Measurements from ENCODE around the gene RTRAF.

Gene RTRAF

DNA sequence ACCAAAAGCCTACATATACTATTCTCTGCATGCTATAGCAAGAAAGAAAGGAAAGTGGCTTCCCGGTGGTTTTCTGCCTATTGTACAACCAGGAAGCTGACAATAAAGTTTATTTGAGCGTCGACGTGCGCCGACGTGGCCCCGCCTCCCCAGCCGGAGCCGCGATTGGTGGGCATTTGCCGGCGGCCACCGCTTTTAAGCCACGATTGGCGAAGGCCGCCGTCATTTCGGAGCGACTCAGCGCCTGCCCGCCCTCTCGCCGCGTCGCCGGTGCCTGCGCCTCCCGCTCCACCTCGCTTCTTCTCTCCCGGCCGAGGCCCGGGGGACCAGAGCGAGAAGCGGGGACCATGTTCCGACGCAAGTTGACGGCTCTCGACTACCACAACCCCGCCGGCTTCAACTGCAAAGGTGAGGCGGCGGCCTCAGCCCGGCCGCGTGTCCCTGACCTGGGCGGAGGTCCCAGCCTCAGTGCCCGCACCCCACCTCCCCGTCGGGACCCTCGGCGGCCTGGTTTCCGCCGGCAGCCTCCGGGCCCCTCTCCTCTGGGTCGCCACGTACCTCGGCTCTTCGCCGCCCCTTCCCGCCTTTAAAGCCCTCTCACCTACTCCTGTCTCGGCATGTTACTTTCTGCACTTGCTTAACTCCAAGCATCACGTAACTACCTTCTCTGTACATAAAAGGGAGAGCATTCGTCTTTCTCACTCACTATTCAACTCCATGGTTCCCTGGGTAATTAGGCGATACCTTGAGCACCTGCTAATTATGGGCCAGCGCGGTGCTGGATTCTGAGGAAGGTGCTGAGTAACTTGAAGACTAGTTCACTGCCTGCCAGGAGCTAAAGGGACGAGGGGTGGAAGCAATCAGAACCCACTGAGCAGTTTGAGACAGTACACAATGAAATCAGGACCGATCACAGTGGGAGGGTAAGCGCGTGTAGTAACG, at the start of gene RTRAF:
TSS of gene RTRAF (plus strand) at position 254 of the 942 bp plus-strand sequence. CDS start at position 348, 94 bp downstream.
- DNase-seq, result no peak

DNA sequence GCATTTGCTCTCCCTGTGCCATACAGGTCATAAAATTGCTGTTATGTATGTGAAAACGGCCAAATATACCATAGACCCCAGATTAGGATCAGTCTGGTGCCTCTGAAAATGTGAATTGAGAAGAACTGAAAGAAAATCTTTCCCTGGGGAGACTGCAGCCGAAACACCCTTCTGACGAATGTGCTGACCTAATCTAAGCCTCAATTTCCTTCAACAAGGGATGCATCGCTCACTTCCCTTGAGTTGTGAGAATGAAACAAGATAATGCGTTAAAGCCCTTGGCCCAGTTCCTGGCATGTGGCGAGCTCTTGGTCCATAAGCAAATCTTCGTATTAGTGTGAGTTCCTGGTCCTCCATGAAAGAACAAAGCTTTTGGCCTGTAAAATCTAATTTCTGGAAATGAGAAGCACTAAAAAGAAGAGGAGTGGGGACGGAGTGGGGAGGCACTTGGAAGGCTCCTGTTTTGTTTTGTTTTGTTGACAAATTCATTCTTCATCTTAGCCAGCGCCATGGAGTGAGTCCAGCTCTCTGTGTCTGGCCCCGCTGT, 49.5 kb upstream of the RTRAF start:
- no peak for DNase-seq

DNA sequence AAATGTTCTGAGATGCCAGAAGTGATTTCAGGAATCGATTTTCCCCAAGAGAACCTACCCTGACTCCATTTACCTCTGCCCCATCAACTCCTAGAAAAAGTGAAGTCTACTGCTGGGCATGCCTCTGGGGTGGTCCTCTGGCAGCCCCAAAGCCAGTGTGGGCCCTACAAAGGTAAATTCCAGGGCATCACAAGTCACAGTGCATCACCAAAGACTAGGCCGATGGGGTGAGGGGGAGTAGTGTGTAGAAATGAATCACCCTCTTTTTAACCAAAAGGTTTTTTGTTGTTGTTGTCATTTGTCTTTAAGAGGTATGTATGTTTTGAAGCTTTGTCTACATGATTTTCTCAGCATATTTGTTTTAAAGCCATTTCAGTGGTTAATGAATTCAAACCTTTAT, 46.4 kb upstream of the RTRAF start:
- no peak for DNase-seq

DNA sequence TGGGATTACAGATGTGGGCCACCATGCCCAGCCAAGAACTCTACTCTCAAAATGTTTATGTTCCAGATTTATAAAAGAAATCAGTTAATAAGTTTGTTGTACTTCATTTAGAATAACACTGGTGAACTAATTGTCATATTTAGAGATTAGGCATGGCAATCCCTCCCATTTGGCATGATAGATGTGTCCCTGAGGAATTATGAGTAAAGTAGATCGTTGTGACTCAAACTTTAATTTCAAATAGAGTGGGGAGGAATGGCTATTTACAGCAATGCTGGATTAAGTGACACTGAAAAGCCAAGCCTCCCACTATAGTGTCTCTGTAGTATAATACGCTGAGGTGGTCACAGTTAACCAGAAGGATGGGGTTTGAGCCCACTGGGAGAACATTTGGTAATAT, 39.3 kb upstream of the RTRAF start:
- no peak for DNase-seq

GRCh38 chr14:51951656-51952055, 37.7 kb upstream of the RTRAF start:
- no peak for DNase-seq

- DNase-seq, result no peak
Observed at GRCh38 chr14:51954031-51954430, 35.3 kb upstream of the RTRAF start.

DNA sequence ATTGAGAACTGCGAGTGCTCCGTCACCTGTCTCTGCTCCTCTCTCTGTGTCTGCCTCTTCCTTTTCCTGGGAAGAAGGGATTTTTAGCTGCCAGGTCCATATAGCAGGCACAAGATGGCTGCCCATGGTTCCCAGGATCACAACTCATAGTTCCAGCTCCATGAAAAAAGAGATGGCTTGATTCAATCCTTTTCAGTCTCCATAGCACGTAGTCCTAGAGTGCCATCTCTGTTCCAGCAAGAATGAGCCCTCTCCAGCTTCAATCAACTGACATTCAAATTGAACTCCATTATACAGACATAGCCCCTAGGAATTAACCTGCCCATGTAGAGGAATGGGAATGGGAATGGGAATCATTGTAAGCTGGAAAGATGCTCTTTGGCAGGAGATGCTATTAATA, 34.7 kb upstream of the RTRAF start:
- DNase-seq, result no peak

DNA sequence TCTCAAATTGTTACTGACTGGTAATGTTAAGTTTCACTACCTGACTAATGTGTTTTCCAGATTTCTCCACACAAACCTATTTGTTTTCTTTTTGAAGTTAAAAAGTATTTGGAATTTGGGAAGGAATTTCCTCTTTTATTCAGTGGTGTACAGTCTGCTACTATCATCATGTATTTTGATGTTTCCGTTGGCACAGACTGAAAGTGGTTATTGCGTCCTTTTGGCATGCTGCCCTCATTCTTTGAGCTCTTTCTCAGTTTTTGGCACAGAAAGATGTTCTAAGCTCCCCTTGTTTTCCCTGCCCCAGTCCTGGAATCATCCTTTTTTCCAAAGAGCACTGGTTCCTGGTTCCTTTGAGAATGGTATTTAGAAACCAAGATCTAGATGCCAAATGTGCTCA, 31.4 kb upstream of the RTRAF start:
- DNase-seq, result no peak

DNA sequence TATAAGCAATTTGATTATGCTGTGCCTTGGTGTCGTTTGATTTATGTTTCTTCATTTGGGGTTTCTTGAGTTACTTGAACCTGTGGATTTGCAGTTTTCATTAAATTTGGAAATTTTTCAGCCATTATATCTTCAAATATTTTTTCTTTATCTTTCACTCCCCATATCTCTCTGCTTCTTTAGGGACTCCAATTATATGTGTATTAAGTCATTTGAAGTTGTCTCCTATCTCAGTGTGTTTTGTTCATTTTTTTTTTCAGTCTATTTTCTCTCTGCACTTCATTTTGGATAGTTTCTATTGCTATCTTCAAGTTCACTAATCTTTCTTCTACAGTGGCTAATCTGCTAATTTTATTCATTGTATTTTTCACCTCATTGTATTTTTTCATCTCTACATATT, 29.4 kb upstream of the RTRAF start:
- DNase-seq, result no peak

DNA sequence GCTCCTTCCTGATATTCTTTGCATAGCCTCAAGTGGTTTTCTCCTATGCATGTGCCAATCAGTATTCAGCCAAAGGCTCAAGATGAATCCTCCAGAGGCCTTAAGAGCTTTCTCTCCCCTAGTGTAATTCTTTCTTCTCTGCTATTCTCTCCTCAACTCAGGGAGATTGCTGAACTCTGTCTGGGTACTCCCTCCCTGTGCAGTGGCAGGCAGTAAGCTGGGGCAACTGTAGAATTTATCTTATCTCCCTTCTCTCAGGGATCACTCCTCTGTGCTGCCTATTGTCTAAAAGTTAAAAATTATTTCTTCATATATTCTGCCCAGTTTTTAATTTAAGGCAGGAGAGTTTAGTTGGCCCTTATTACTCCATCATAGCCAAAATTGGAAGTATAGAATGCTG, 28.5 kb upstream of the RTRAF start:
- DNase-seq, result no peak

DNA sequence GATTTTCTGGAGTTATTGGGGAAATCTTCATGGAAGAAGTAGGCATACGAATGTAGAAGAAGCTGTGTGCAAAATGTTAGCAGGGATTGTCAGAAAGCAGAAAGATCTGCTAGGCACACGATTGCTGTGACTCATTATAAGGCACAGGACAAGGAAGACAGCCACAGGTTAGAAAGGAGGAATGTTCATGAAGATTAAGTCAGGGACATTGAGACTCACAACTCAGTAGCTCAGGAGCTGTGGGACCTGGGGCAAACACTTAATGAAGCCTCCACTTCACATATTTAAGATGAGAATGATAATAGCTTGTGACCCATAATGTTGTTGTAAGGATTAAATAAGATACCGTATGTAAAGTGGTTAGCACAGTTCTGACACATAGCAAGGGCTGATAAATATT, 26.6 kb upstream of the RTRAF start:
- no peak for DNase-seq

- DNase-seq, result no peak
Observed at GRCh38 chr14:51963286-51963685, 26.1 kb upstream of the RTRAF start.

- no peak for DNase-seq
Observed at GRCh38 chr14:51967521-51967920, 21.8 kb upstream of the RTRAF start.

- no peak for DNase-seq
Observed at GRCh38 chr14:51969852-51970540, 19.4 kb upstream of the RTRAF start.

DNA sequence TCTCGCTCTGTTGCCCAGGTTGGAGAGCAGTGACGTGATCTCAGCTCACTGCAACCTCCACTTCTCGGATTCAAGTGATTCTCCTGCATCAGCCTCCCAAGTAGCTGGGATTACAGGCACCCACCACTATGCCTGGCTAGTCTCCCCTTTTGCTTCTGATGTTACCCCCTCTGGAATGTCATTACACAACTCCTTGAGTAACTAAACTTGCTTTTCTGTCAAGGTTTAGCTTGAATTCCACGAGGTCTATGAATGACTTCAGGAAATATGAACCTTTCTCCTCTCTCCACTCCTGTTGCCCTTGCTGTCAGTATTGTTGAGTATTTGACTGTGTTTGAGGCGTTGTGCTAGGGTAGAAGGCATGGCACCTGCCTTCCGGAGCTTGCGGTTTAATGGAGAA, 16.8 kb upstream of the RTRAF start:
- DNase-seq, result no peak

- no peak for DNase-seq
Observed at GRCh38 chr14:51977075-51977474, 12.3 kb upstream of the RTRAF start.

DNA sequence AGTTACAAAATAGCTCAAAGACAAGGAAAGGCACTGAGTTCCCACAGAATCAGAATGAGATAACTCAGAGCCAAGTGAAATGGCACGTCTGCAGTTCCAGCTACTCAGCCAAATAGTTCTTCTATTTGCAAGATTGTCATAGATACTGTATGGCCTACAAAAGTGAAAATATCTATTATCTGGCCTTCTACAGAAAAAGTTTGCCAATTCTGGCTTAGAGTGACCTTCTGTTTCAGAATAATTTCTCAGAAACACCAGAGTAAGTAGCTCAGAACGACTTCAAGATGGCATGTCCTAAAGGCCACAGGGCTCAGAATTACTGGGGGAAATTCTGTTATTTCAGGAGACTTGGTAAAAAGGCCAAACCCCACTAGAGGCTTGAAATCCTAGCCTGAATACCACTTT, 10.7 kb upstream of the RTRAF start:
- DNase-seq, result no peak

DNA sequence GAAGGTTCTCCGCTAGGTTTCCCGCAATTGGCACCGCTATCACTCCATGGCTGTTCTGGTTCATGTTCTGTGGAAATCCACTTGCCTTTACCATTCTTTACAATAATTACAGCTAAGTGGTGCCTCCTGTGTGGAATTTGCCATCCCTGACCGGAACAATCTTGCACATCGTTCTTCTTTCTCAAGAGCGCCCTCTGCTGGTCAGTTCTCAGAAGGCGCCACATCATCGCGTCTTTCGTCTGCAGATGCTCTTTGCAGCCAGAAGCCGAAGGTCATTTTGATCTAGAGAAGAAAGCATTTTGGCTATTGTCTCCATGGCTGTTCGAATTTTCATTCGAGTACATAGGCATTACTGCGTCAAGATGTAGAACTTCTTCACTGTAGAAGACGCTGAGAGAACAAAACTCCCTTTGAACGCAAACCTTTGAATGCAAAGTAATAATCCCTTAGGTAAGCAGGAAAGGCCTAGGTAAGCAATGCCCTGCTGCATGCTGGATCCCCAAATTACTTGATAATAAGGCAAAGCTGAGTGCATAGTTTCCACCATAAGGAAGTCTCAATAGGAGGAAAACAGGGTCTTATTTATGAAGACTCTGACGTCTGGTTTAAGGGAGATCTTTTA, 10.1 kb upstream of the RTRAF start:
- no peak for DNase-seq

DNA sequence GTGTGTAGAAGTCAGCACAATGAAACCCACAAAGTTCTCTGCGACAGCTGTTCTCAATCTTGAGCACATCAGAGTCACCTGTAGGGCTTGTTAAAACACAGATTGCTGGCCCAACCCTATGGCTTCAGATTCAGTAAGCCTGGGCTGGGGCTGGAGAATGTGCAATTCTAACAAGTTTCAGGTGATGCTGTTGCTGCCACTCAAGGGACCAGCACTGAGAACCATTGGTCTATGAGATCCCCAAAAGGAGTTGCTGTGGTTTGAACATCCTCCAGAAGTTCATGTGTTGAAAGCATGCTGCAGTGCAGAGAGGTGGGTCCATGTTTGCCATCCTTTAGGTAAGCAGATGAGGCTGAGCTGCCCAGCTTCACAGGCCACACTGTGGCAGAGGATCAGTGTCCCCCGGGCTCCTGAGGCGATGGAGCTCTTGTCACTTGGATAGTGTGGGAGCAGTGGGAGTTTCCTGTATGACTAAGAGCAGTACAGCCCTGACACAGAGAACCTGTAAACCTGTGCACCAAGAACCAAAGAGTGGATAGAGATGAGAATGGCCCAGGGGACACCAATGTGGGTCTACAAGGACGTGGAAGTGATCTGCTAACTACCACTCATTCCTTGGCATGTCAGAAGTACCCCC, 8.0 kb upstream of the RTRAF start:
- DNase-seq, result no peak

- DNase-seq, result no peak
Observed at GRCh38 chr14:51988221-51988620, 1.1 kb upstream of the RTRAF start.

DNA sequence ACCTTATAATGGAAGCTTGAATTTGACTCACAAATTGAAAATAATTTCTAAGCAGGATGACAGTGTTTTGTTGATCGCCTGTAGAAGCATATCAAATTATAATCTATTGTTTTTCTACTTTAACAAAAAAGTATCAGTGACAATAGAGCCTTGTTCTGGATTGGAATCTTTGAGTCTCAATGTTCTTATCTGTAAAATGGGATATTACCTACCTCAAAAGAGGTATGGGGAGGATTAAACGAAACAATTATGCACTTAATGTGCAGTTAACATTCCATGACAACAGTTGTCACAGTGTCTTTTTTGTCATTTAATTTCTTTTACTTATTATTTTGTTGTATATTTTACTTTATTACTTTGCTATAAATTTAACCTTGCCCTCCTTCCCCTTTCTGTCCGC, 1.1 kb downstream of the RTRAF start:
- DNase-seq, result no peak

GRCh38 chr14:51993285-51993920, 4.1 kb downstream of the RTRAF start:
- DNase-seq, result no peak
